ENCODE results near the gene NFATC3.
"Not testable (repeated sequence)": the region's sequence is repeated elsewhere in the genome, so short reads cannot be mapped to it uniquely, and the experiment has no call there.

The NFATC3 gene

GRCh38 chr16:68096491-68096890 lies 11.3 kb downstream of the NFATC3 start:
- TF ChIP-seq CTCF (IDR thresholded peaks at IDR 0.05; ENCODE audit: low read length, missing control alignments), result no peak
- no peak for DNase-seq (ENCODE audit: low read depth)
- H3K4me3 ChIP-seq (replicated peaks; ENCODE audit: low read depth, low read length), result no peak overlapping the region

DNA sequence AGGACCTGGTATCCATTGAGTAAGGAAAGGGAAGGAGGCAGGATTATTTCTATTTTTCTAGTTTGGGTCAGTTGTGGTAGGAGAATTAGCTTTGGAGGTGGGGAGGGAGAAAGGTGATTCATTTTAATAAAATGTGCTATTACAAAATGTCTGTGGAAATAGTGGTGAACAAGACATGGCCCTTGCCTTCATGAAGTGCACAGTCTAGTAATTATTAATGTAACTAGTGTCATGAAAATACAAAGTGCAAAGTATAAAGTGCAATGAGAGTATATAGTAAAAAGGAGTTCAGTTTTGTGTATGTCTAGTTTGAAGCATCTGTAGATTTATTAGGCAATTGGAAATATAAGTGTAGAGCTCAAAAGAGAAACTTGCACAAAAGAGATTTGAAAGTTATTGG lies 11.9 kb downstream of the NFATC3 start:
- no peak overlapping the region for H3K4me3 ChIP-seq (replicated peaks; ENCODE audit: low read depth, low read length)
- no peak for DNase-seq (ENCODE audit: low read depth)
- TF ChIP-seq CTCF (IDR thresholded peaks at IDR 0.05; ENCODE audit: low read length, missing control alignments), result no peak

DNA sequence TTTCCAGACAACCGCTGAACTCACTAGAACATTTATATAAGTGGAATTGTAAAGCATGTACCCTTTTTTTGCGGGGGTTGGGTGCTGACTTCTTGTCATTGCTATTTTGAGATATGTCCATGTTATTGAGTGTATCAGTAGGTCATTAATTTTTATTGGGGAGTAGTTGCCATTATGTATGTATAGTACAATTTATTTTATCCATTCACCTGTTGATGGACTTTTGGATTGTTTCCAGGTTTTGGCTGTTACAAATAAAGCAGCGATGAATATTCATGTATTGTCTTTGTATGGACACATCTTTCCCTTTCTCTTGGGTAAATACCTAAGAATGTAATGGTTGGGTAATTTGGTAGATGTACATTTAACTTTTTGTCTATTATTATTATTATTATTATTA lies 12.7 kb downstream of the NFATC3 start:
- no peak for TF ChIP-seq CTCF (IDR thresholded peaks at IDR 0.05; ENCODE audit: low read length, missing control alignments)
- no peak overlapping the region for H3K4me3 ChIP-seq (replicated peaks; ENCODE audit: low read depth, low read length)
- no peak for DNase-seq (ENCODE audit: low read depth)

DNA sequence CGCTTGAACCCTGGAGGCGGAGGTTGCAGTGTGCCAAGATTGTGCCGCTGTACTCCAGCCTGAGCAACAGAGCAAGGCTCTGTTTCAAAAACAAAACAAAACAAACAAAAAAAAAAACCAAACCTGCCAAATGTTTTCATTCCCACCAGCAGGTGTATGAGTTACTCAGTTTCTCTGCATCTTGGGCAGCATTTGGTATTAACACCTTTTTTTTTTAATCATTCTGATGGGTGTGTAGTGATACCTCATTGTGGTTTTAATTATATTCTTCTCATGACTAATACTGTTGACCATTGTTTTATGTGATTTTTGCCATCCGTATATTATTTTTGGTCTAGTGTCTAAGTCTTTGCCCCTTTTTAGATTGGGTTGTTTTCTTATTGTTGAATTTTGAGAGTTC lies 15.3 kb downstream of the NFATC3 start:
- no peak for TF ChIP-seq CTCF (IDR thresholded peaks at IDR 0.05; ENCODE audit: low read length, missing control alignments)
- no peak for DNase-seq (ENCODE audit: low read depth)
- H3K4me3 ChIP-seq (replicated peaks; ENCODE audit: low read depth, low read length), result no peak overlapping the region

DNA sequence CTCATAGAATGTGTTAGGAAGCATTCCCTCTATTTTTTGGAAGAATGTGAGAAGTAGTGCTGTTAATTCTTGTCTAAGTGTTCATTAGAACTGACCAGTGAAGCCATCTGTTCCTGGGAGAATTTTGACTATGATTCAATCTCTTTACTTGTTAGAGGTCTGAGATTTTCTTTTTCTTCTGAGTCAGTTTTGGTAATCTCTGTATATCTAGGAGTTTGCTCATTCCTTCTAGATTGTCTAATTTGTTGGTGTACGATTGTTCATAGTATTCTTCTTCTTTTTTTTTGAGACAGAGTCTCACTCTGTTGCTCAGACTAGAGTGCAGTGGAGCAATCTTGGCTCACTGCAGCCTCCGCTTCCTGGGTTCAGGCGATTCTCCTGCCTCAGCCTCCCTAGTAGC lies 20.4 kb downstream of the NFATC3 start:
- no peak for TF ChIP-seq CTCF (IDR thresholded peaks at IDR 0.05; ENCODE audit: low read length, missing control alignments)
- no peak overlapping the region for H3K4me3 ChIP-seq (replicated peaks; ENCODE audit: low read depth, low read length)
- DNase-seq (ENCODE audit: low read depth), result no peak

DNA sequence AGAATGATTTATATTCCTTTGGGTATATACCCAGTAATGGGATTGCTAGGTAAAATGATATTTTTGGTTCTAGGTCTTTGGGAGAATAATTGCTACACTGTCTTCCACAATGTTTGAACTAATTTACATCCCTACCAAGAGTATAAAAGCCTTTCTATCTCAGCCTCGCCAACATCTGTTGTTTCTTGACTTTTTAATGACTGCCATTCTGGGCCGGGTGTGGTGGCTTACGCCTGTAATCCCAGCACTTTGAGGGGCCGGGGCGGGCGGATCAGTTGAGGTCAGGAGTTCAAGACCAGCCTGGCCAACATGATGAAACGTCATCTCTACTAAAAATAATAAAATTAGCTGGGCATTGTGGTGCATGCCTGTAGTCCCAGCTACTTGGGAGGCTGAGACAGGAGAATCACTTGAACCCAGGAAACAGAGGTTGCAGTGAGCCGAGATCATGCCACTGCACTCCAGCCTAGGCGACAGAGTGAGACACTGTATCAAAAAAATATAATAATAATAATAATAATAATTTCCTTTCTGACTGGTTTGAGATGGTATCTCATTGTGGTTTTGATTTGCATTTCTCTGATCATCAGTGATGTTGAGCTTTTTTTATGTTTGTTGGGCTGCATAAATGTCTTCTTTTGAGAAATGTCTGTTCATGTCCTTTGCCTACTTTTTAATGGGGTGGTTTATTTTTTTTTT lies 22.2 kb downstream of the NFATC3 start:
- not testable (repeated sequence) for DNase-seq (ENCODE audit: low read depth); H3K4me3 ChIP-seq (replicated peaks; ENCODE audit: low read depth, low read length)

- H3K4me3 ChIP-seq (replicated peaks; ENCODE audit: low read depth, low read length); DNase-seq (ENCODE audit: low read depth): not testable (repeated sequence)
These were observed 24.0 kb downstream of the NFATC3 start for GRCh38 chr16:68109156-68109555.

- H3K4me3 ChIP-seq (replicated peaks; ENCODE audit: low read depth, low read length); DNase-seq (ENCODE audit: low read depth): not testable (repeated sequence)
These were observed 25.4 kb downstream of the NFATC3 start for GRCh38 chr16:68110611-68111010.

DNA sequence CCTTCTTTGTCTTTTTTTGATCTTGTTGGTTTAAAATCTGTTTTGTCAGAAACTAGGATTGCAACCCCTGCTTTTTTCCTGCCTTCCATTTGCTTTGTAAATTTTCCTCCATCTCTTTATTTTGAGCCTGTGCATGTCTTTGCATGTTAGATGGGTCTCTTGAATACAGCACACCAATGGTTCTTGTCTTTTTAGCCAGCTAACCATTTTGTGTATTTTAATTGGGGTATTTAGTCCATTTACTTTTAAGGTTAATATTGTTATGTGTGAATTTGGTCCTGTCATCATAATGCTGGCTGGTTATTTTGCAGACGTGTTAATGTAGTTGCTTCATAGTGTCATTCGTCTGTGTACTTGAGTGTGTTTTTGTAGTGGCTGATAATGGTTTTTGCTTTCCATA lies 26.2 kb downstream of the NFATC3 start:
- DNase-seq (ENCODE audit: low read depth), result no peak
- no peak overlapping the region for H3K4me3 ChIP-seq (replicated peaks; ENCODE audit: low read depth, low read length)
- TF ChIP-seq CTCF (IDR thresholded peaks at IDR 0.05; ENCODE audit: low read length, missing control alignments), result no peak
